GM18867 (cell line): Measurements from ENCODE around the gene PCDHGB6.
"Not testable (repeated sequence)": the region's sequence is repeated elsewhere in the genome, so short reads cannot be mapped to it uniquely, and the experiment has no call there.

Experiments
- ATAC-seq: cut with Tn5 transposase; IDR thresholded peaks from one replicate; pipeline ENCODE4 v1.9.1; 2021; ENCODE audit warnings: mild to moderate bottlenecking, moderate library complexity; ENCODE audit not compliant: unreplicated experiment

PCDHGB6 gene

DNA sequence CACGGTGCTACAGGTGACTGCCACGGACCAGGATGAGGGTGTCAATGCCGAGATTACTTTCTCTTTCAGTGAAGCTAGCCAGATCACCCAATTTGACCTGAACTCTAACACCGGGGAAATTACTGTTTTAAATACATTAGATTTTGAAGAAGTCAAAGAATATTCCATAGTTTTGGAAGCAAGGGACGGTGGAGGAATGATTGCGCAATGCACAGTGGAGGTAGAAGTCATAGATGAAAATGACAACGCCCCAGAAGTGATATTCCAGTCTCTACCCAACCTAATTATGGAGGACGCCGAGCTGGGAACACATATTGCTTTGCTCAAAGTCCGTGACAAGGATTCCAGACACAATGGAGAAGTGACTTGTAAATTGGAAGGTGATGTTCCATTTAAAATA lies 19.2 kb upstream of the PCDHGB6 start:
- ATAC-seq: no peak

DNA sequence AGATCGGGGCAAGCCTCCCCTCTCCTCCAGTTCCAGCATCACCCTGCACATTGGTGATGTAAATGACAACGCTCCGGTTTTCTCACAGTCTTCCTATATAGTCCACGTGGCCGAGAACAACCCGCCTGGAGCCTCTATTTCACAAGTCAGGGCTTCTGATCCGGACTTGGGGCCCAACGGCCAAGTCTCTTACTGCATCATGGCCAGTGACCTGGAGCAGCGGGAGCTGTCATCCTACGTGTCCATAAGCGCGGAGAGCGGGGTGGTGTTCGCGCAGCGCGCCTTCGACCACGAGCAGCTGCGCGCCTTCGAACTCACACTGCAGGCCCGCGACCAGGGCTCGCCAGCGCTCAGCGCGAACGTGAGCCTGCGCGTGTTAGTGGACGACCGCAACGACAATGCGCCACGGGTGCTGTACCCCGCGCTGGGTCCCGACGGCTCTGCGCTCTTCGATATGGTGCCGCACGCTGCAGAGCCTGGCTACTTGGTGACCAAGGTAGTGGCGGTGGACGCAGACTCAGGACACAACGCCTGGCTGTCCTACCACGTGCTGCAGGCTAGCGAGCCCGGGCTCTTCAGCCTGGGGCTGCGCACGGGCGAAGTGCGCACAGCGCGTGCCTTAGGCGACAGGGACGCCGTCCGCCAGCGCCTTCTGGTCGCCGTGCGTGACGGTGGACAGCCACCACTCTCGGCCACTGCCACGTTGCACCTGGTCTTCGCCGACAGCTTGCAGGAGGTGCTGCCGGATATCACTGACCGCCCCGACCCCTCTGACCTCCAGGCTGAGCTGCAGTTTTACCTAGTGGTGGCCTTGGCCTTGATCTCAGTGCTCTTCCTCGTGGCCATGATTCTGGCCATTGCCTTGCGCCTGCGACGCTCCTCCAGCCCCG lies 18.4 kb upstream of the PCDHGB6 start:
- ATAC-seq: no peak

DNA sequence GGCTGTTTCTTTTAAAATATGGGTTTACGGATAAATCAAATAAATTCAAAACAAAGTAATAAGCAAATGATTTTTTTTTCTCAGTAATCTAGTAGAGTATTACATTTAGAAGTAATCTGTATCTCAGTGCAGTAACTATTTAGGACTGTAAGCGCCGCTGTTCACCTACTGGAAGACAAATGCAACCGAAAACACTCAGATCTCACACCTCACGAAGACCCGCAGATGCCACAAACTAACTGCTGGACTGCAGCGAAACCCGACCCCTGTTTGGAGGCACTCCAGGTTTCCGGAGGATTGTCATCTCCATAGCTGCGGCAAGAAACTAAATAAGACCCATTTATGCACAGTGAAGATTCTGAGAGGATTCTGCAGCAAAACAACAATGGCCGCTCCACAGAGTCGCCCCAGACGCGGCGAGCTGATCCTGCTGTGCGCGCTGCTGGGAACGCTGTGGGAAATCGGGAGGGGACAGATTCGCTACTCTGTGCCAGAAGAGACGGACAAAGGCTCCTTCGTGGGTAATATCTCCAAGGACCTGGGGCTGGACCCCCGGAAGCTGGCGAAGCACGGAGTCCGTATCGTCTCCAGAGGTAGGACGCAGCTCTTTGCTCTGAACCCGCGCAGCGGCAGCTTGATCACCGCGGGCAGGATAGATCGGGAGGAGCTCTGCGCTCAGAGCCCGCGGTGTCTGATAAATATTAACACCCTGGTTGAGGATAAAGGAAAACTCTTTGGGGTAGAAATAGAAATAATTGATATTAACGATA lies 15.2 kb upstream of the PCDHGB6 start, which contains the start of gene PCDHGA8:
Gene PCDHGA8 (plus strand): TSS at position 205 of the 770 bp plus-strand sequence. CDS start 181 bp downstream, at position 386.
- no peak for ATAC-seq

DNA sequence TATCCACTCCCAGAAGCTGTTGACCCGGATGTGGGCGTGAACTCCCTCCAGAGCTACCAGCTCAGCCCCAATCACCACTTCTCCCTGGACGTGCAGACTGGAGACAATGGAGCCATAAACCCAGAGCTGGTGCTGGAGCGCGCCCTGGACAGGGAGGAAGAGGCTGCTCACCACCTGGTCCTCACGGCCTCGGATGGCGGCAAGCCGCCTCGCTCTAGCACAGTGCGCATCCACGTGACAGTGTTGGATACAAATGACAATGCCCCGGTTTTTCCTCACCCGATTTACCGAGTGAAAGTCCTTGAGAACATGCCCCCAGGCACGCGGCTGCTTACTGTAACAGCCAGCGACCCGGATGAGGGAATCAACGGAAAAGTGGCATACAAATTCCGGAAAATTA lies 14.6 kb upstream of the PCDHGB6 start:
- ATAC-seq: no peak

DNA sequence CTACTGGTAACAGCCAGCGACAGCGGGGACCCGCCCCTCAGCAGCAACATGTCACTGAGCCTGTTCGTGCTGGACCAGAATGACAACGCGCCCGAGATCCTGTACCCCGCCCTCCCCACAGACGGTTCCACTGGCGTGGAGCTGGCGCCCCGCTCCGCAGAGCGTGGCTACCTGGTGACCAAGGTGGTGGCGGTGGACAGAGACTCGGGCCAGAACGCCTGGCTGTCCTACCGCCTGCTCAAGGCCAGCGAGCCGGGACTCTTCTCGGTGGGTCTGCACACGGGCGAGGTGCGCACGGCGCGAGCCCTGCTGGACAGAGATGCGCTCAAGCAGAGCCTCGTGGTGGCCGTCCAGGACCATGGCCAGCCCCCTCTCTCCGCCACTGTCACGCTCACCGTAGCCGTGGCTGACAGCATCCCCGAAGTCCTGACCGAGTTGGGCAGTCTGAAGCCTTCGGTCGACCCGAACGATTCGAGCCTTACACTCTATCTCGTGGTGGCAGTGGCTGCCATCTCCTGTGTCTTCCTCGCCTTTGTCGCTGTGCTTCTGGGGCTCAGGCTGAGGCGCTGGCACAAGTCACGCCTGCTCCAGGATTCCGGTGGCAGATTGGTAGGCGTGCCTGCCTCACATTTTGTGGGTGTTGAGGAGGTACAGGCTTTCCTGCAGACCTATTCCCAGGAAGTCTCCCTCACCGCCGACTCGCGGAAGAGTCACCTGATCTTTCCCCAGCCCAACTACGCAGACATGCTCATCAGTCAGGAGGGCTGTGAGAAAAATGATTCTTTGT lies 13.2 kb upstream of the PCDHGB6 start:
- not testable (repeated sequence) for ATAC-seq

DNA sequence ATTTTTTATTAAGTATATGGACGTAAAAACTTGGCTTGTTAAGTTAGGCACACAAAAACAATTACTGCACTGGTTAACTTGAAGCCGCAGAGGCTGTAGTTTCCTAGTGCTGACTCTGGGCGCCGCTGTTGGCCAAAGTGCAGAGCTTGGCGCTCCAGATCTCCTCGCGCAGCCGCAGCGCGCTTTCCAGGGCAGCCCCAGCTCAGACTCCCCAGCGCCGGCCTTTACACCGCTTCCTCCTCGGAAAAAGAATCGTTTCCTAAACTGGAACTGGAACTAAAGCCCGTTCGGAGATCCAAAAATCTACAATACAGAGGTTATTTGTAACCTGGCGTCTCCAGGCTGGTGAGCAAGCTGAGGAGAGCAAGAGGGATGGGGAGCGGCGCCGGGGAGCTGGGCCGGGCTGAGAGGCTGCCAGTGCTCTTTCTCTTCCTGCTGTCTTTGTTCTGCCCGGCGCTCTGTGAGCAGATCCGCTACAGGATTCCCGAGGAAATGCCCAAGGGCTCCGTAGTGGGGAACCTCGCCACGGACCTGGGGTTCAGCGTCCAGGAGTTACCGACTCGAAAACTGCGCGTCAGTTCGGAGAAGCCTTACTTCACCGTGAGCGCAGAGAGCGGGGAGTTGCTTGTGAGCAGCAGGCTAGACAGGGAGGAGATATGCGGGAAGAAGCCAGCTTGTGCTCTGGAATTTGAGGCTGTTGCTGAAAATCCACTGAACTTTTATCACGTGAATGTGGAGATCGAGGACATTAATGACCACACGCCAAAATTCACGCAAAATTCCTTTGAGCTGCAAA lies 9.9 kb upstream of the PCDHGB6 start, which contains the start of gene PCDHGB5:
Gene PCDHGB5 (plus strand): TSS at position 192 of the 796 bp plus-strand sequence. CDS start 181 bp downstream, at position 373.
- ATAC-seq: not testable (repeated sequence)

DNA sequence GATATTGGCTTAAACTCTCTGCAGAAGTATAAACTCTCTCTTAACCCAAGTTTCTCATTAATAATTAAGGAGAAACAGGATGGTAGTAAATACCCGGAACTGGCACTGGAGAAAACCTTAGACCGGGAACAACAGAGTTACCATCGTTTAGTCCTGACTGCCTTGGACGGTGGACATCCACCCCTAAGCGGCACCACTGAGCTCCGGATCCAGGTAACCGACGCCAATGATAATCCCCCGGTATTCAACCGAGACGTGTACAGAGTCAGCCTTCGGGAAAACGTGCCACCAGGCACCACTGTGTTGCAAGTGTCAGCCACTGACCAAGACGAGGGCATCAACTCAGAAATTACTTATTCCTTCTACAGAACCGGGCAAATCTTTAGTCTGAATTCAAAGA lies 9.2 kb upstream of the PCDHGB6 start:
- ATAC-seq: no peak

DNA sequence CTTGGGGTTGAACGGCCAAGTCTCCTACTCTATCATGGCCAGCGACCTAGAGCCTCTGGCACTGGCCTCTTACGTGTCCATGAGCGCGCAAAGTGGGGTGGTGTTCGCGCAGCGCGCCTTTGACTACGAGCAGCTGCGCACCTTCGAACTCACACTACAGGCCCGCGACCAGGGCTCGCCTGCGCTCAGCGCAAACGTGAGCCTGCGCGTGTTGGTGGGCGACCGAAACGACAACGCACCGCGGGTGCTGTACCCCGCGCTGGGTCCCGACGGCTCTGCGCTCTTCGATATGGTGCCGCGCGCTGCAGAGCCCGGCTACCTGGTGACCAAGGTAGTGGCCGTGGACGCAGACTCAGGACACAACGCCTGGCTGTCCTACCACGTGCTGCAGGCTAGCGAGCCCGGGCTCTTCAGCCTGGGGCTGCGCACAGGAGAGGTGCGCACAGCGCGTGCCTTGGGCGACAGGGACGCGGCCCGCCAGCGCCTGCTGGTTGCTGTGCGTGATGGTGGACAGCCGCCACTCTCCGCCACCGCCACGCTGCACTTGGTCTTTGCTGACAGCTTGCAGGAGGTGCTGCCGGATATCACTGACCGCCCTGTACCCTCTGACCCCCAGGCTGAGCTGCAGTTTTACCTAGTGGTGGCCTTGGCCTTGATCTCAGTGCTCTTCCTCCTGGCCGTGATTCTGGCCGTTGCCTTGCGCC lies 8.1 kb upstream of the PCDHGB6 start:
- ATAC-seq: no peak

DNA sequence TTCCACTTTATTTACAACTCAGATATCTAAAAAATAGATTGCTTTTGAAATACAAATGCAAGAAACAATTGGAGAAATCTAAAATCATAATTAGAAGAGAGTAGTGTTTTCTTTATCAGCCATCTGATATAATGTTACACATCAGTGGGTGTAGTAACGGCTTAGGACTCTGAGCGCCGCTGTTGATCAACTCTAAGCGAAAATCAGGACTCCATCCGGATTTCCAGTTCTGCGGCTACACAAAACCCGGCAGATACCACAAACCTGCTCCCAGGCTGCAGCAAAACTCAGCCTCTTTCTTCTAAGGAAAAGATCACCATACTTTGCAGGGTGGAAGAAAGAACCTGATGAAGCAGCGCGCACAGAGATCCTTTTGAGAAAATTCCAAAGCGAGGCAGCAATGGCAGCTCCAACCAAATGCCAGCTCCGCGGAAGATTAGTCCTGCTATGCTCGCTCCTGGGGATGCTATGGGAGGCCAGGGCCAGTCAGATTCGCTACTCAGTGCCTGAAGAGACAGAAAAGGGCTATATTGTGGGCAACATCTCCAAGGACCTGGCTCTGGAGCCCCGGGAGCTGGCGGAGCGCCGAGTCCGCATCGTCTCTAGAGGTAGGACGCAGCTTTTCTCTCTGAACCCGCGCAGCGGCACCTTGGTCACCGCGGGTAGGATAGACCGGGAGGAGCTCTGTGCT lies 5.1 kb upstream of the PCDHGB6 start, which contains the start of gene PCDHGA9:
Gene PCDHGA9 (plus strand): TSS at position 226 of the 691 bp plus-strand sequence. CDS start 175 bp downstream, at position 401.
- ATAC-seq: no peak

DNA sequence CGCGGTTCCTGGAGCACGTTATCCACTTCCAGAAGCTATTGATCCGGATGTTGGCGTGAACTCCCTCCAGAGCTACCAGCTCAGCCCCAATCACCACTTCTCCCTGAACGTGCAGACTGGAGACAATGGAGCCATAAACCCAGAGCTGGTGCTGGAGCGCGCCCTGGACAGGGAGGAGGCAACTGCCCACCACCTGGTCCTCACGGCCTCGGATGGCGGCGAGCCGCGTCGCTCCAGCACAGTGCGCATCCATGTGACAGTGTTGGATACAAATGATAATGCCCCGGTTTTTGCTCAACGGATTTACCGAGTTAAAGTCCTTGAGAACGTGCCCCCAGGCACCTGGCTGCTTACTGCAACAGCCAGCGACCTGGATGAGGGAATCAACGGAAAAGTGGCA lies 4.4 kb upstream of the PCDHGB6 start:
- no peak for ATAC-seq

DNA sequence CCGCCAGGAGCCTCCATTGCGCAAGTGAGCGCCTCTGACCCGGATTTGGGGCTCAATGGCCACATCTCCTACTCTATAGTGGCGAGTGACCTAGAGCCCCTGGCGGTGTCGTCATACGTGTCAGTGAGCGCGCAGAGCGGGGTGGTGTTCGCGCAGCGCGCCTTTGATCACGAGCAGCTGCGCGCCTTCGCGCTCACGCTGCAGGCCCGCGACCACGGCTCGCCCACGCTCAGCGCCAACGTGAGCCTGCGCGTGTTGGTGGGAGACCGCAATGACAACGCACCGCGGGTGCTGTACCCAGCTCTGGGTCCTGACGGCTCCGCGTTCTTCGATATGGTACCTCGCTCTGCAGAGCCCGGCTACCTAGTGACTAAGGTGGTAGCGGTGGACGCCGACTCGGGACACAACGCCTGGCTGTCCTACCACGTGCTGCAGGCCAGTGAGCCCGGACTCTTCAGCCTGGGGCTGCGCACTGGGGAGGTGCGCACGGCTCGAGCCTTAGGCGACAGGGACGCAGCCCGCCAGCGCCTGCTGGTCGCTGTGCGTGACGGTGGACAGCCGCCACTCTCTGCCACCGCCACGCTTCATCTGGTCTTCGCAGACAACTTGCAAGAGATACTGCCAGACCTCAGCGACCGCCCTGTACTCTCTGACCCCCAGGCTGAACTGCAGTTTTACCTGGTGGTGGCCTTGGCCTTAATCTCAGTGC lies 1.9 kb downstream of the PCDHGB6 start:
- no peak for ATAC-seq

DNA sequence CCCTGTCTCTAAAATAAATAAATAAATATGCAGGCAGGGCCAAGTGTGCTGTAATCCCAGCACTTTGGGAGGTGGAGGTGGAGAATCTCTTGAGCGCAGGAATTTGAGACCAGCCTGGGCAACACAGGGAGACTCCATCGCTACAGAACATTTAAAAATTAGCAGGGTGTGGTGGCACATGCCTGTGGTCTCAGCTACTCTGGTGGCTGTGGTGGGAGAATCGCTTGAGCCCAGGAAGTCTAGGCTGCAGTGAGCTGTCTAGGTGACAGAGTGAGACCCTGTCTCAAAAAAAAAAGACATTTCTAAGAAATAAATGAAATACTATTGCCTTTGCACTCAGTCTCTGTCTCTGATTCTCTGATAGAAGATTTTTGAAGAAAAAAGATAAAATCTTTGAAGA lies 3.8 kb downstream of the PCDHGB6 start:
- no peak for ATAC-seq

DNA sequence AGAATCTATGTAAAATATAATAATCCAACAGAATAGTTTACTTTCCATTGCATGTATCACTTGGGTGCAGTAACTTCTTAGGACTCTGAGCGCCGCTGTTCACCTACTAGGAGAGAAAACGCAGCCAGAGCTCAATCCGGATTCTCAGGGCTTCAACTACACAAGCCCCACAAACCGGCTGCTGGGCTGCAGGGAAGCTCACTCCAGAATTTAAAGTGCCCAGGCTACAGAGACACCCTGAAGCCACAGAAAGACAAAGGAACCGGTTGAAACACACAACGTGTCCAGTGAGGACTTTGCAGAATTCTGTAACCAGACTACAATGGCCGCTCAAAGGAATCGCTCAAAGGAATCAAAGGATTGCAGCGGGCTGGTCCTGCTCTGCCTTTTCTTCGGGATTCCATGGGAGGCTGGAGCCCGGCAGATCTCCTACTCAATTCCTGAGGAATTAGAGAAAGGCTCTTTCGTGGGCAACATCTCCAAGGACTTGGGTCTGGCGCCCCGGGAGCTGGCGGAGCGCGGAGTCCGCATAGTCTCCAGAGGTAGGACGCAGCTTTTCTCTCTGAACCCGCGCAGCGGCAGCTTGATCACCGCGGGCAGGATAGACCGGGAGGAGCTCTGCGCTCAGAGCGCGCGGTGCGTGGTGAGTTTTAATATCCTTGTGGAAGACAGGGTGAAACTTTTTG lies 5.2 kb downstream of the PCDHGB6 start, which contains the start of gene PCDHGA10:
Gene PCDHGA10 (plus strand): TSS at position 134 of the 686 bp plus-strand sequence. CDS start 189 bp downstream, at position 323.
- peak; percentile 84 for ATAC-seq

DNA sequence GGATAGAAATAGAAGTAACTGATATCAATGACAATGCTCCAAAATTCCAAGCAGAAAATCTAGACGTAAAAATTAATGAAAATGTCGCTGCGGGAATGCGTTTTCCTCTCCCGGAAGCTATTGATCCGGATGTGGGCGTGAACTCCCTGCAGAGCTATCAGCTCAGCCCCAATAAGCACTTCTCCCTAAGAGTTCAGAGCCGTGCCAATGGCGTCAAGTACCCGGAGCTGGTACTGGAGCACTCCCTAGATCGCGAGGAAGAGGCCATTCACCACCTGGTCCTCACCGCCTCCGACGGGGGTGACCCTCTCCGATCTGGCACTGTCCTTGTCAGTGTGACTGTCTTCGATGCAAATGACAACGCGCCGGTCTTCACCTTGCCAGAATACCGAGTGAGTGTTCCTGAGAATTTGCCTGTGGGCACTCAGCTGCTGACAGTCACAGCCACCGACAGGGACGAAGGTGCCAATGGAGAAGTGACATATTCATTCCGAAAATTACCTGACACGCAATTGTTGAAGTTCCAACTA lies 5.8 kb downstream of the PCDHGB6 start:
- no peak for ATAC-seq

DNA sequence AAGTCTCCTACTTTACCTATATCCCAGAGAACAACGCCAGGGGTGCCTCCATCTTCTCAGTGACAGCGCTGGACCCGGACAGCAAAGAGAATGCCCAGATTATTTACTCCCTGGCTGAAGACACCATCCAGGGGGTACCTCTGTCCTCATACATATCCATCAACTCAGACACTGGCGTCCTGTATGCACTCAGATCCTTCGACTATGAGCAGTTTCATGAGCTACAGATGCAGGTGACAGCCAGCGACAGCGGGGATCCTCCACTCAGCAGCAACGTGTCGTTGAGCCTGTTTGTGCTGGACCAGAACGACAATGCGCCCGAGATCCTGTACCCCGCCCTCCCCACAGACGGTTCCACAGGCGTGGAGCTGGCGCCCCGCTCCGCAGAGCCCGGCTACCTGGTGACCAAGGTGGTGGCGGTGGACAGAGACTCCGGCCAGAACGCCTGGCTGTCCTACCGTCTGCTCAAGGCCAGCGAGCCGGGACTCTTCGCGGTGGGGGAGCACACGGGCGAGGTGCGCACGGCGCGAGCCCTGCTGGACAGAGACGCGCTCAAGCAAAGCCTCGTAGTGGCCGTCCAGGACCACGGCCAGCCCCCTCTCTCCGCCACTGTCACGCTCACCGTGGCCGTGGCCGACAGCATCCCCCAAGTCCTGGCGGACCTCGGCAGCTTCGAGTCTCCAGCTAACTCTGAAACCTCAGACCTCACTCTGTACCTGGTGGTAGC lies 6.9 kb downstream of the PCDHGB6 start:
- ATAC-seq: not testable (repeated sequence)

DNA sequence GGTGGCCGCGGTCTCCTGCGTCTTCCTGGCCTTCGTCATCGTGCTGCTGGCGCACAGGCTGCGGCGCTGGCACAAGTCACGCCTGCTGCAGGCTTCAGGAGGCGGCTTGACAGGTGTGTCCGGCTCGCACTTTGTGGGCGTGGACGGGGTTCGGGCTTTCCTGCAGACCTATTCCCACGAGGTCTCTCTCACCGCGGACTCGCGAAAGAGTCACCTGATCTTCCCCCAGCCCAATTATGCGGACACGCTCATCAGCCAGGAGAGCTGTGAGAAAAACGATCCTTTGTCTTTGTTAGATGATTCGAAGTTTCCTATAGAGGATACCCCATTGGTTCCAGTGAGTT lies 7.4 kb downstream of the PCDHGB6 start:
- ATAC-seq: not testable (repeated sequence)
